Tibial nerve (tissue), 4 donors: ENCODE measurements around the gene PRR15L. TPM values are rescaled to one million over a fixed set of nuclear protein-coding genes. Genes with fewer than 3 reads are reported as not detected.

Experiments used
- DNase-seq, 2 donors: peaks; one replicate each; pipeline ENCODE4 v3.0.0-alpha.2; 2019; ENCODE audit warnings: low spot score in 2 of 2
- H3K27ac ChIP-seq, 4 donors: fragments of 200-600 bp; sonication (generic) in 3 of 4; one replicate each; pipeline ENCODE4 v1.5.1; 2017 to 2019; ENCODE audit warnings: mild to moderate bottlenecking in 1 of 4
- H3K27me3 ChIP-seq, 2 donors: fragments of 200-600 bp; sonication (generic) in 1 of 2; one replicate each; pipeline versions ENCODE4 v1.5.1 to v1.6.0; 2017 to 2019
- H3K36me3 ChIP-seq, 3 donors: fragments of 200-600 bp; sonication (generic); one replicate each; pipeline ENCODE4 v1.5.1; 2018 to 2019
- H3K4me1 ChIP-seq, 4 donors: fragments of 200-600 bp; sonication (generic) in 3 of 4; one replicate each; pipeline ENCODE4 v1.5.1; 2017 to 2019
- H3K4me3 ChIP-seq, 4 donors: fragments of 200-600 bp; sonication (generic) in 3 of 4; one replicate each; pipeline ENCODE4 v1.5.1; 2017 to 2019; ENCODE audit warnings: mild to moderate bottlenecking in 1 of 4, moderate library complexity in 1 of 4
- H3K9me3 ChIP-seq, 4 donors: fragments of 200-600 bp; sonication (generic) in 3 of 4; one replicate each; pipeline ENCODE4 v1.5.1; 2017 to 2019
- EP300 ChIP-seq, 2 donors: sonication (generic); formaldehyde crosslinking; IDR thresholded peaks; one replicate each; pipeline ENCODE4 v1.6.1; 2017; ENCODE audit warnings: antibody characterized with exemption in 2 of 2, mild to moderate bottlenecking in 1 of 2
- POLR2A ChIP-seq, 2 donors: fragments of 450-650 bp; IDR thresholded peaks; one replicate each; pipeline ENCODE4 v1.6.1; 2017; ENCODE audit warnings: antibody characterized with exemption in 2 of 2, mild to moderate bottlenecking in 2 of 2, moderate library complexity in 2 of 2
- WGBS, 2 donors: methylation state at CpG; one replicate each; pipeline ENCODE4 v1.1.5; 2018; 5-methylcytosine and 5-hydroxymethylcytosine counted together
- total RNA-seq, 4 donors: library from RNA; depleted of rRNA; stranded (reverse); fragments of >200 nt; gene quantifications; one replicate each; pipeline ENCODE4 v1.1.0, GENCODE V29; 2016
- TF ChIP-seq, protein P1 (sequence below), 5 experiments: fragments of 200-600 bp in 3 of 5; fragments of 450-650 bp in 2 of 5; sonication (generic) in 3 of 5; IDR thresholded peaks; one replicate each; pipeline ENCODE4 v1.5.1; 2016 to 2019; ENCODE audit warnings: antibody characterized with exemption in 5 of 5, mild to moderate bottlenecking in 3 of 5, moderate library complexity in 2 of 5

The PRR15L gene
- total RNA-seq, 4 donors from 2014 or later: not detected

DNA sequence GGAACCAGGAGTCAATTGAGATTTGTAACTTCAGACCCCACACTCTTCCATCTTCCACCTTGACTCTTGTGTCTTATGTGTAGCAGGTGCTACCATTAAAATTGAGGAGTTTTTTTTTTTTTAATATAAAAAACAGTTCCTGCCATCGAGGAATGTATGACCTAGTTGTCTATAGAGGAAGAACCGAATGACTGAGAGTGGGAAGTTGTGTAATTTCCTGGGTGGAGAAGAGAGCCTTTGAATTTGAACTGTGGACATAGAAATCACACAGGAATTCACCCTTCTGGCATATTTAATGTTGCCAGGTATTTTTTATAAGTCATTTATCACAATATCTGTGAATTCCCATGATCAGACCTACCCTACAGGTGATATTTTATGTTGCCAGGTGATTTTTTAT lies 39.7 kb downstream of the PRR15L start:
- no peaks in the 10 kb centered on the region for H3K27me3 ChIP-seq
- H3K36me3 ChIP-seq: peaks cover 0 to 43% (median 2%) of the 10 kb centered on the region in 3 donors
- 69 to 74% methylated on average over 2 of the region's 2 CpGs for WGBS, 2 donors
- no peaks in the 10 kb centered on the region for H3K9me3 ChIP-seq
- DNase-seq: no peak
- H3K4me3 ChIP-seq: no peak overlapping the region
- H3K4me1 ChIP-seq: no peaks in the 10 kb centered on the region
- no peak overlapping the region for H3K27ac ChIP-seq
- TF ChIP-seq, protein P1, sequence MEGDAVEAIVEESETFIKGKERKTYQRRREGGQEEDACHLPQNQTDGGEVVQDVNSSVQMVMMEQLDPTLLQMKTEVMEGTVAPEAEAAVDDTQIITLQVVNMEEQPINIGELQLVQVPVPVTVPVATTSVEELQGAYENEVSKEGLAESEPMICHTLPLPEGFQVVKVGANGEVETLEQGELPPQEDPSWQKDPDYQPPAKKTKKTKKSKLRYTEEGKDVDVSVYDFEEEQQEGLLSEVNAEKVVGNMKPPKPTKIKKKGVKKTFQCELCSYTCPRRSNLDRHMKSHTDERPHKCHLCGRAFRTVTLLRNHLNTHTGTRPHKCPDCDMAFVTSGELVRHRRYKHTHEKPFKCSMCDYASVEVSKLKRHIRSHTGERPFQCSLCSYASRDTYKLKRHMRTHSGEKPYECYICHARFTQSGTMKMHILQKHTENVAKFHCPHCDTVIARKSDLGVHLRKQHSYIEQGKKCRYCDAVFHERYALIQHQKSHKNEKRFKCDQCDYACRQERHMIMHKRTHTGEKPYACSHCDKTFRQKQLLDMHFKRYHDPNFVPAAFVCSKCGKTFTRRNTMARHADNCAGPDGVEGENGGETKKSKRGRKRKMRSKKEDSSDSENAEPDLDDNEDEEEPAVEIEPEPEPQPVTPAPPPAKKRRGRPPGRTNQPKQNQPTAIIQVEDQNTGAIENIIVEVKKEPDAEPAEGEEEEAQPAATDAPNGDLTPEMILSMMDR (IDR thresholded peaks at IDR 0.05): no peak
- TF ChIP-seq POLR2A (IDR thresholded peaks at IDR 0.05) (no peak), EP300 (IDR thresholded peaks at IDR 0.05) (no peak)

DNA sequence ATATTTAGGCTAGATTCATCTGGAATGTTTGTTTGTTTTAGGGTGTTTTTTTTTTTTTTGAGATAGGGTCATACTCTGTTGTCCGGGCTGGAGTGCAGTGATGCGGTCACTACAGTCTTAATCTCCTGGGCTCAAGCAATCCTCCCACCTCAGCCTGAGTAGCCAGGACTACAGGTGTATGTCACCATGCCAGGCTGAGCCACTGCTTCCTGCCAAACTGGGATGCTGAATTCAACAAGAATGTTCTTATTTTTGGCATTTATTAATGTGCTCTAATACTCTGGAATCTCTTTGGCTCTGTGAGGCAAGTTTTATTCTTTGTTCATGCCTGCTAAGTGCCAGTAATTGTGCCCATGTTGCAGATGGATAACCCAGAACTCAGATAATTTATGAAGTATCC lies 40.1 kb downstream of the PRR15L start:
- 74 to 76% methylated on average over 2 of the region's 2 CpGs for WGBS, 2 donors
- H3K9me3 ChIP-seq: no peaks in the 10 kb centered on the region
- H3K36me3 ChIP-seq: peaks cover 0 to 39% (median 0%) of the 10 kb centered on the region in 3 donors
- no peak overlapping the region for H3K4me3 ChIP-seq
- H3K27me3 ChIP-seq: no peaks in the 10 kb centered on the region
- TF ChIP-seq POLR2A (IDR thresholded peaks at IDR 0.05): no peak
- TF ChIP-seq, protein P1 (IDR thresholded peaks at IDR 0.05): no peak
- TF ChIP-seq EP300 (IDR thresholded peaks at IDR 0.05): no peak
- no peak overlapping the region for H3K27ac ChIP-seq
- no peaks in the 10 kb centered on the region for H3K4me1 ChIP-seq
- no peak for DNase-seq

DNA sequence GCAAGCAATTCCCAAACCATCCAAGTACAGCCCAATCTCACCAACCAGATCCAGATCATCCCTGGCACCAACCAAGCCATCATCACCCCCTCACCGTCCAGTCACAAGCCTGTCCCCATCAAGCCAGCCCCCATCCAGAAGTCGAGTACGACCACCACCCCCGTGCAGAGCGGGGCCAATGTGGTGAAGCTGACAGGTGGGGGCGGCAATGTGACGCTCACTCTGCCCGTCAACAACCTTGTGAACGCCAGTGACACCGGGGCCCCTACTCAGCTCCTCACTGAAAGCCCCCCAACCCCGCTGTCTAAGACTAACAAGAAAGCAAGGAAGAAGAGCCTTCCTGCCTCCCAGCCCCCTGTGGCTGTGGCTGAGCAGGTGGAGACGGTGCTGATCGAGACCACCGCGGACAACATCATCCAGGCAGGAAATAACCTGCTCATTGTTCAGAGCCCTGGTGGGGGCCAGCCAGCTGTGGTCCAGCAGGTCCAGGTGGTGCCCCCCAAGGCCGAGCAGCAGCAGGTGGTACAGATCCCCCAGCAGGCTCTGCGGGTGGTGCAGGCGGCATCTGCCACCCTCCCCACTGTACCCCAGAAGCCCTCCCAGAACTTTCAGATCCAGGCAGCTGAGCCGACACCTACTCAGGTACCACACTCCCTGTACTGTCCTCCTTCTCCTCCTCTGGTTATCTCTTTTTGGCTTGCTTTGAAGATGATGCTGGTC lies 41.0 kb downstream of the PRR15L start:
- WGBS, 2 donors: 88 to 93% methylated on average over 18 to 19 of the region's 19 CpGs
- Histone ChIP-seq H3K4me1 (no peaks in the 10 kb centered on the region), H3K27me3 (no peaks in the 10 kb centered on the region), H3K27ac (no peak overlapping the region), H3K36me3 (peaks cover 0 to 34% (median 0%) of the 10 kb centered on the region in 3 donors), H3K9me3 (no peaks in the 10 kb centered on the region), H3K4me3 (no peak overlapping the region)
- TF ChIP-seq EP300 (IDR thresholded peaks at IDR 0.05) (no peak), POLR2A (IDR thresholded peaks at IDR 0.05) (no peak)
- DNase-seq: no peak

DNA sequence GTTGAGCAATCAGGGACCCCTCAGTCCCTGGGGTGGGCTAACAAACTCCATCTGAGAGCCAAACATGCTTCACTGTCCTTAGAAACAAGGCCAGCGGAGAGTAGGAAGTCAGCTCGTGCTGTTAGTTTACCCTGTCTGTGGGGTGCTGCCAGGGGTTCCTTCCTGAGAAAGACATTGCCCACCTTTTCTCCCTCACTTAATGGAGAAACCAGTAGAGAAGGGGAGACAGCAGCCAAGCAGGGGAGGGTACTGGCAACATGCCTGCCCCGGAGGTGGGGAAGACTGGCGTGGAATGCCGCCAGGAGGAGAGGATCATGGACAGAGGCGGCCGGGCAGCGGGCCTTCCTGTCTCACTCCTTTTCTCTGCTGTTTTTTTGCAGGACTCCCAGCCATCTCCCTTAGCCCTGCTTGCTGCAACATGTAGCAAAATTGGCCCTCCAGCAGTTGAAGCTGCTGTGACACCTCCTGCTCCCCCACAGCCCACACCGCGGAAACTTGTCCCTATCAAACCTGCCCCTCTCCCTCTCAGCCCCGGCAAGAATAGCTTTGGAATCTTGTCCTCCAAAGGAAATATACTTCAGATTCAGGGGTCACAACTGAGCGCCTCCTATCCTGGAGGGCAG lies 41.8 kb downstream of the PRR15L start:
- WGBS, 2 donors: 70 to 82% methylated on average over 11 to 12 of the region's 12 CpGs
- no peak for DNase-seq
- no peak overlapping the region for H3K27ac ChIP-seq
- peaks cover 0 to 26% (median 0%) of the 10 kb centered on the region in 3 donors for H3K36me3 ChIP-seq
- TF ChIP-seq POLR2A (IDR thresholded peaks at IDR 0.05) (no peak), EP300 (IDR thresholded peaks at IDR 0.05) (no peak)
- TF ChIP-seq, protein P1 (IDR thresholded peaks at IDR 0.05): no peak
- no peaks in the 10 kb centered on the region for H3K27me3 ChIP-seq
- no peaks in the 10 kb centered on the region for H3K9me3 ChIP-seq
- no peak overlapping the region for H3K4me3 ChIP-seq
- no peaks in the 10 kb centered on the region for H3K4me1 ChIP-seq

DNA sequence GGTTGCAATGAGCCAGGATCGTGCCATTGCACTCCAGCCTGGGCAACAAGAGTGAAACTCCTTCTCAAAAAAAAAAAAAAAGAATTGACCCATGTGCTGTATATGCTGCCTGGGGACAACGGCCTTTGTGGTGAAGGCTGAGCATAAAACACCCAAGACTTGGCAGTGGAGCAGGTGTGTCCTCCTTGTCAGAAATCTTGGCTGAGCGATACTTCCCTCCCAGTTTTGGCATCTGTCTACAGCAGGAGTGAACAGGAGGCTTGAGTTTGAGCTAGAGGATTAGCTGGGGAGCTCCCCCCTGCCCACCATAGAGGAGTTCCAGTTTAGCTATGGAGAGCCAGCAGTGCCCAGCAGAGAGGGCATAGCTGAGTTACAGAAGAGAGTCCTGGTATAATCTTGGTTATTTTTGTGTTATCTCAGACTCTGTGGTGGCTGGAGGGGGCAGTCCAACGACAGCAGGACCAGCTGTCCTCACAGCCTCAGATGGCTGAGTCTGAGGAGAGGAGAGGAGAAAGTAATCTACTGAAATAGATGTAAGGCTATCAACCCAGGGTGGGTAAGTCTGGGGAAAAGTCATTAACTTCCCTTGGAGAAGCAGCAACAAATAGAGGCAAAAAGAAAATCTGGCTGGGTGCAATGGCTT lies 43.3 kb downstream of the PRR15L start:
- no peak for DNase-seq
- WGBS, 2 donors: 80 to 83% methylated on average over 4 of the region's 4 CpGs
- no peak overlapping the region for H3K27ac ChIP-seq

More for the DNA sequence above, 43.3 kb downstream of the PRR15L start:
- Histone ChIP-seq H3K4me1 (no peaks in the 10 kb centered on the region), H3K27me3 (no peaks in the 10 kb centered on the region), H3K4me3 (no peak overlapping the region), H3K9me3 (no peaks in the 10 kb centered on the region), H3K36me3 (peaks cover 0 to 23% (median 0%) of the 10 kb centered on the region in 3 donors)
- no peak for TF ChIP-seq EP300 (IDR thresholded peaks at IDR 0.05)
- TF ChIP-seq, protein P1 (IDR thresholded peaks at IDR 0.05): no peak
- no peak for TF ChIP-seq POLR2A (IDR thresholded peaks at IDR 0.05)
